LoVo (cell line): ENCODE data around the gene FAF1.
"Not testable (repeated sequence)": the region's sequence is repeated elsewhere in the genome, so short reads cannot be mapped to it uniquely, and the experiment has no call there.

Source experiments
- DNase-seq: peaks from one replicate; pipeline ENCODE4 v3.0.0-alpha.2; 2016; ENCODE audit warnings: low spot score

The FAF1 gene

GRCh38 chr1:50559421-50559820 is 400.6 kb downstream of the FAF1 start:
- DNase-seq: no peak

GRCh38 chr1:50553921-50554320 is 406.1 kb downstream of the FAF1 start:
- DNase-seq: no peak

GRCh38 chr1:50548243-50548642 is 411.8 kb downstream of the FAF1 start:
- no peak for DNase-seq

- DNase-seq: no peak
Measured at GRCh38 chr1:50542362-50542761, 417.7 kb downstream of the FAF1 start.

- DNase-seq: no peak
Measured at GRCh38 chr1:50538476-50538875, 421.6 kb downstream of the FAF1 start.

GRCh38 chr1:50531601-50532000 is 428.5 kb downstream of the FAF1 start:
- no peak for DNase-seq

- no peak for DNase-seq
Measured at GRCh38 chr1:50531027-50531426, 429.0 kb downstream of the FAF1 start.

GRCh38 chr1:50529510-50529909 is 430.6 kb downstream of the FAF1 start:
- no peak for DNase-seq

GRCh38 chr1:50527987-50528320 is 432.1 kb downstream of the FAF1 start:
- not testable (repeated sequence) for DNase-seq

GRCh38 chr1:50527249-50527986 is 432.6 kb downstream of the FAF1 start:
- no peak for DNase-seq

- no peak for DNase-seq
Measured at GRCh38 chr1:50526431-50526830, 433.6 kb downstream of the FAF1 start.

- no peak for DNase-seq
Measured at GRCh38 chr1:50523548-50523947, 436.5 kb downstream of the FAF1 start.

GRCh38 chr1:50522691-50523342 is 437.2 kb downstream of the FAF1 start:
- DNase-seq: no peak

GRCh38 chr1:50521703-50522102 is 438.4 kb downstream of the FAF1 start:
- no peak for DNase-seq

GRCh38 chr1:50517488-50517887 is 442.6 kb downstream of the FAF1 start:
- DNase-seq: no peak

- DNase-seq: no peak
Measured at GRCh38 chr1:50516056-50516455, 444.0 kb downstream of the FAF1 start.

GRCh38 chr1:50508040-50508586 is 452.0 kb downstream of the FAF1 start:
- no peak for DNase-seq

GRCh38 chr1:50505427-50505826 is 454.6 kb downstream of the FAF1 start:
- no peak for DNase-seq

GRCh38 chr1:50503515-50503914 is 456.6 kb downstream of the FAF1 start:
- DNase-seq: no peak

- DNase-seq: no peak
Measured at GRCh38 chr1:50502147-50502546, 457.9 kb downstream of the FAF1 start.

GRCh38 chr1:50497007-50497406 is 463.1 kb downstream of the FAF1 start:
- DNase-seq: no peak

- no peak for DNase-seq
Measured at GRCh38 chr1:50493710-50494109, 466.4 kb downstream of the FAF1 start.

GRCh38 chr1:50492142-50492541 is 467.9 kb downstream of the FAF1 start:
- no peak for DNase-seq

- no peak for DNase-seq
Measured at GRCh38 chr1:50491142-50491541, 468.9 kb downstream of the FAF1 start.
